GM23338 (cell line): Measurements from ENCODE around the gene LEP.

Source experiments
- CREB1 ChIP-seq: fragments of 250-450 bp; sonication (Bioruptor Pico); IDR thresholded peaks from 2 replicates; pipeline ENCODE4 v1.5.0; 2020; ENCODE audit warnings: low read depth, mild to moderate bottlenecking, moderate library complexity
- CTCF ChIP-seq, 2 experiments: fragments of 200-600 bp in 1 of 2; sonication (generic) in 1 of 2; conservative IDR thresholded peaks; 2 replicates each; pipeline versions ENCODE4 v1.5.1 to v1.6.1; 2016 to 2017; ENCODE audit warnings: antibody characterized with exemption in 2 of 2, low read depth in 2 of 2, mild to moderate bottlenecking in 2 of 2, moderate library complexity in 1 of 2
- ETS1 ChIP-seq: IDR thresholded peaks from 2 replicates; pipeline ENCODE4 v1.6.1; 2016; ENCODE audit warnings: antibody characterized with exemption
- EZH2 ChIP-seq: fragments of 200-600 bp; sonication (generic); IDR thresholded peaks from one replicate; pipeline ENCODE4 v1.8.0; 2017; ENCODE audit warnings: antibody characterized with exemption, mild to moderate bottlenecking, low read depth; ENCODE audit not compliant: unreplicated experiment
- POLR2AphosphoS5 ChIP-seq: IDR thresholded peaks from 2 replicates; pipeline ENCODE4 v1.6.1; 2016; ENCODE audit warnings: antibody characterized with exemption, low read depth
- REST ChIP-seq: IDR thresholded peaks from one replicate; pipeline ENCODE4 v1.6.1; 2018; ENCODE audit warnings: antibody characterized with exemption; ENCODE audit not compliant: unreplicated experiment
- ZNF114 ChIP-seq: fragments of 250-450 bp; sonication (Bioruptor Pico); IDR thresholded peaks from 2 replicates; pipeline ENCODE4 v1.5.0; 2020; ENCODE audit warnings: mild to moderate bottlenecking, moderate library complexity

GRCh38 chr7:128284102-128284501 is 43.0 kb downstream of the LEP start:
- TF ChIP-seq CTCF (conservative IDR thresholded peaks at IDR 0.05; ENCODE audit: low read depth in 2 of 2) (no peak), REST (no peak), ZNF114 (CRISPR knock-in tag) (no peak), ETS1 (no peak), POLR2AphosphoS5 (no peak), CREB1 (no peak), EZH2 (no peak)
